Neural cell (in vitro differentiated cells): ENCODE results near the gene C2orf68. TPM values are rescaled to one million over a fixed set of nuclear protein-coding genes. Genes with fewer than 3 reads are reported as not detected.
"Not testable (repeated sequence)": the region's sequence is repeated elsewhere in the genome, so short reads cannot be mapped to it uniquely, and the experiment has no call there.

Source experiments
- H2AFZ ChIP-seq: fragments of 200-600, 300-800 bp; sonication (generic), shearing (Covaris generic); 2 replicates; pipeline ENCODE4 v1.6.0; 2014; ENCODE audit warnings: low read depth, mild to moderate bottlenecking, antibody characterized with exemption, low read length, moderate library complexity
- H3F3A ChIP-seq: fragments of 200-600 bp; shearing (Covaris generic); 2 replicates; pipeline ENCODE4 v1.6.1; 2016; ENCODE audit warnings: mild to moderate bottlenecking, moderate library complexity, mixed read lengths, antibody characterized with exemption, low read length; ENCODE audit not compliant: insufficient read depth, poor library complexity, severe bottlenecking
- H3K27ac ChIP-seq: fragments of 200-600, 300-800 bp; sonication (generic), shearing (Covaris generic); 2 replicates; pipeline ENCODE4 v1.5.1; 2014; ENCODE audit warnings: mild to moderate bottlenecking, low read length, moderate library complexity
- H3K27me3 ChIP-seq: fragments of 300-800, 200-600 bp; sonication (generic), shearing (Covaris generic); 2 replicates; pipeline ENCODE4 v1.6.0; 2014; ENCODE audit warnings: mild to moderate bottlenecking, low read depth, low read length, moderate library complexity; ENCODE audit not compliant: insufficient read depth
- H3K36me3 ChIP-seq: fragments of 300-800, 200-600 bp; sonication (generic), shearing (Covaris generic); 2 replicates; pipeline ENCODE4 v1.5.1; 2014; ENCODE audit warnings: mild to moderate bottlenecking, antibody characterized with exemption, low read length, moderate library complexity; ENCODE audit not compliant: insufficient read depth
- H3K4me2 ChIP-seq: fragments of 300-800, 200-600 bp; sonication (generic), shearing (Covaris generic); 2 replicates; pipeline ENCODE4 v1.6.0; 2014; ENCODE audit warnings: mild to moderate bottlenecking, low read length
- H3K4me3 ChIP-seq: fragments of 300-800, 200-600 bp; sonication (generic), shearing (Covaris generic); 2 replicates; pipeline ENCODE4 v1.5.1; 2014; ENCODE audit warnings: mild to moderate bottlenecking, low read length, moderate library complexity
- H3K79me2 ChIP-seq: fragments of 200-600 bp; shearing (Covaris generic); replicated peaks from 2 replicates; pipeline ENCODE4 v1.6.0; 2014; ENCODE audit warnings: mild to moderate bottlenecking, low read length, moderate library complexity; ENCODE audit not compliant: insufficient read depth
- H3K9ac ChIP-seq: fragments of 300-800, 200-600 bp; sonication (generic), shearing (Covaris generic); 2 replicates; pipeline ENCODE4 v1.6.1; 2016; ENCODE audit warnings: mild to moderate bottlenecking, low read length, mixed read lengths
- H3K9me2 ChIP-seq: fragments of 200-600 bp; shearing (Covaris generic); 2 replicates; pipeline ENCODE4 v1.6.1; 2016; ENCODE audit warnings: mild to moderate bottlenecking, low read length, mixed read lengths; ENCODE audit not compliant: insufficient read depth
- H3K9me3 ChIP-seq: fragments of 200-600, 300-800 bp; sonication (generic), shearing (Covaris generic); 2 replicates; pipeline ENCODE4 v1.6.1; 2016; ENCODE audit warnings: mild to moderate bottlenecking, mixed run types, low read length, moderate library complexity, mixed read lengths
- H4K20me1 ChIP-seq: fragments of 200-600 bp; shearing (Covaris generic); 2 replicates; pipeline ENCODE4 v1.6.1; 2016; ENCODE audit warnings: mild to moderate bottlenecking, mixed run types; ENCODE audit not compliant: insufficient read depth
- CTCF ChIP-seq: fragments of 450-650 bp; IDR thresholded peaks from 2 replicates; pipeline ENCODE4 v1.5.1; 2014; ENCODE audit warnings: antibody characterized with exemption, mild to moderate bottlenecking, moderate library complexity; ENCODE audit not compliant: poor library complexity, severe bottlenecking
- EP300 ChIP-seq: fragments of 450-650 bp; conservative IDR thresholded peaks from 2 replicates; pipeline ENCODE4 v1.6.1; 2014; ENCODE audit warnings: antibody characterized with exemption, mild to moderate bottlenecking, moderate library complexity; ENCODE audit not compliant: poor library complexity, severe bottlenecking
- EZH2 ChIP-seq: fragments of 200-600, 300-800 bp; shearing (Covaris generic), sonication (generic); IDR thresholded peaks from 2 replicates; pipeline ENCODE4 v1.6.1; 2014; ENCODE audit warnings: antibody characterized with exemption, low read length, borderline replicate concordance, mild to moderate bottlenecking; ENCODE audit not compliant: insufficient read depth, poor library complexity, severe bottlenecking
- MXI1 ChIP-seq: fragments of 450-650 bp; conservative IDR thresholded peaks from 2 replicates; pipeline ENCODE4 v1.6.1; 2014; ENCODE audit warnings: antibody characterized with exemption, mild to moderate bottlenecking; ENCODE audit not compliant: poor library complexity, severe bottlenecking
- POLR2AphosphoS5 ChIP-seq: IDR thresholded peaks from 2 replicates; pipeline ENCODE4 v1.6.1; 2012
- RAD21 ChIP-seq: fragments of 450-650 bp; conservative IDR thresholded peaks from 2 replicates; pipeline ENCODE4 v1.6.1; 2014; ENCODE audit warnings: antibody characterized with exemption, mild to moderate bottlenecking, moderate library complexity
- REST ChIP-seq: IDR thresholded peaks from 2 replicates; pipeline ENCODE4 v1.6.1; 2012; ENCODE audit warnings: borderline replicate concordance
- SMC3 ChIP-seq: fragments of 450-650 bp; conservative IDR thresholded peaks from 2 replicates; pipeline ENCODE4 v1.6.1; 2014; ENCODE audit warnings: antibody characterized with exemption, mild to moderate bottlenecking, moderate library complexity; ENCODE audit not compliant: poor library complexity
- TAF1 ChIP-seq: IDR thresholded peaks from 2 replicates; pipeline ENCODE4 v1.6.1; 2012; ENCODE audit warnings: low read depth
- polyA plus RNA-seq: library from polyadenylated mRNA; depleted of rRNA; stranded (reverse); fragments of >200 nt; gene quantifications from 2 replicates; pipeline ENCODE4 v1.2.3, GENCODE V29; 2014

C2orf68 gene
- polyA plus RNA-seq, 1 donor from 2014 or later = 28.0 TPM

GRCh38 chr2:85593023-85593422, 18.8 kb downstream of the C2orf68 start:
- no peaks in the 10 kb centered on the region for H4K20me1 ChIP-seq
- no peaks in the 10 kb centered on the region for H3K9me3 ChIP-seq
- no peak overlapping the region for H3K4me3 ChIP-seq
- H3K9me2 ChIP-seq = no peaks in the 10 kb centered on the region
- H3F3A ChIP-seq = no peaks in the 10 kb centered on the region
- peaks cover 11% of the 10 kb centered on the region for H3K79me2 ChIP-seq
- H3K4me2 ChIP-seq = no peak overlapping the region
- no peak overlapping the region for H3K9ac ChIP-seq
- no peaks in the 10 kb centered on the region for H3K36me3 ChIP-seq
- no peaks in the 10 kb centered on the region for H3K27me3 ChIP-seq
- TF ChIP-seq SMC3 (no peak), RAD21 (no peak), TAF1 (no peak), REST (no peak), POLR2AphosphoS5 (no peak)
- H3K27ac ChIP-seq = no peak overlapping the region
- no peak overlapping the region for H2AFZ ChIP-seq

GRCh38 chr2:85592299-85592698, 19.6 kb downstream of the C2orf68 start:
- H3K27ac ChIP-seq, H3K4me3 ChIP-seq, H3F3A ChIP-seq, H3K27me3 ChIP-seq, H3K4me2 ChIP-seq, H3K9ac ChIP-seq, H3K9me3 ChIP-seq, H3K36me3 ChIP-seq, H2AFZ ChIP-seq, H3K9me2 ChIP-seq, H4K20me1 ChIP-seq: not testable (repeated sequence)
- peaks cover 11% of the 10 kb centered on the region for H3K79me2 ChIP-seq

DNA sequence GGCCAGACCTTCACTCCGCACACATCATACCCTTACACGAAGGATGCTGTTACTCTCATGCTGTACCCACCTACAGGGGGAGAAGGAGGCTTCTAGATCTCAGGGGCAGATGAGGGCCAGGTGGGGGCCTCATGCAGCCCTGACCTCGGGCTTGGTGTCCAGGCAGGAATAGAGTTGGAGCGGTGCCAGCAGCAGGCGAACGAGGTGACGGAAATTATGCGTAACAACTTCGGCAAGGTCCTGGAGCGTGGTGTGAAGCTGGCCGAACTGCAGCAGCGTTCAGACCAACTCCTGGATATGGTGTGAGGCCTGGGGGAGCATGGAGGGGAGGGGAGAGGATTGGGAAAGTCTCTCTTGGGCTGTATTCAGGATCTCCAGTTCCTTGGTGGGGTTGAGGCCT, 20.3 kb downstream of the C2orf68 start:
- Histone ChIP-seq H3K27ac (no peak overlapping the region), H3K9ac (no peak overlapping the region), H3K4me2 (no peak overlapping the region)

More for the DNA sequence above, 20.3 kb downstream of the C2orf68 start:
- H3K79me2 ChIP-seq = peaks cover 10% of the 10 kb centered on the region
- no peaks in the 10 kb centered on the region for H3K9me3 ChIP-seq
- TF ChIP-seq RAD21 (no peak), EZH2 (no peak), REST (no peak), CTCF (no peak), POLR2AphosphoS5 (no peak), TAF1 (no peak), SMC3 (no peak), MXI1 (no peak), EP300 (no peak)
- H2AFZ ChIP-seq = no peak overlapping the region
- no peaks in the 10 kb centered on the region for H3F3A ChIP-seq
- no peaks in the 10 kb centered on the region for H3K36me3 ChIP-seq
- H3K9me2 ChIP-seq = no peaks in the 10 kb centered on the region
- H4K20me1 ChIP-seq = no peaks in the 10 kb centered on the region
- no peak overlapping the region for H3K4me3 ChIP-seq
- H3K27me3 ChIP-seq = no peaks in the 10 kb centered on the region
